Chondrocyte (in vitro differentiated cells): ENCODE measurements around the gene LRRC8E. TPM values are rescaled to one million over a fixed set of nuclear protein-coding genes. Genes with fewer than 3 reads are reported as not detected.
A peak's percentile ranks its signal among the peaks of the same experiment; 100 is the strongest.
"Not testable (repeated sequence)": the region's sequence is repeated elsewhere in the genome, so short reads cannot be mapped to it uniquely, and the experiment has no call there.

Experiments
- DNase-seq: peaks from one replicate; pipeline ENCODE4 v3.0.0; 2021; ENCODE audit warnings: mixed read lengths, low spot score
- H3K27ac Mint-ChIP-seq: one replicate; pipeline ENCODE4 v1.8.0; 2021; ENCODE audit warnings: mild to moderate bottlenecking, moderate library complexity, mixed read lengths; ENCODE audit not compliant: unreplicated experiment
- H3K27me3 Mint-ChIP-seq: 2 replicates; pipeline ENCODE4 v1.8.0; 2021; ENCODE audit warnings: low read depth, mixed read lengths
- H3K36me3 Mint-ChIP-seq: 2 replicates; pipeline ENCODE4 v1.8.0; 2021; ENCODE audit warnings: low read depth, mixed read lengths
- H3K4me1 Mint-ChIP-seq: 2 replicates; pipeline ENCODE4 v1.8.0; 2021; ENCODE audit warnings: low read depth, mild to moderate bottlenecking, mixed read lengths
- H3K4me3 Mint-ChIP-seq: one replicate; pipeline ENCODE4 v1.8.0; 2021; ENCODE audit warnings: mild to moderate bottlenecking, moderate library complexity, mixed read lengths; ENCODE audit not compliant: unreplicated experiment
- H3K9me3 Mint-ChIP-seq: 2 replicates; pipeline ENCODE4 v1.8.0; 2021; ENCODE audit warnings: low read depth, mixed read lengths
- CTCF ChIP-seq: fragments of 200-600 bp; sonication (generic); IDR thresholded peaks from 2 replicates; pipeline ENCODE4 v1.5.0; 2021; ENCODE audit warnings: antibody characterized with exemption, mild to moderate bottlenecking, moderate library complexity
- total RNA-seq: library from RNA; stranded (reverse); gene quantifications from 3 replicates; pipeline ENCODE4 v1.2.1, GENCODE V29; 2021

LRRC8E gene
- total RNA-seq, 1 donor from 2014 or later, result 6.9 TPM

- Mint-ChIP-seq H3K27me3 (no peaks in the 10 kb centered on the region), H3K27ac (no peak overlapping the region), H3K36me3 (no peaks in the 10 kb centered on the region), H3K4me3 (no peak overlapping the region), H3K9me3 (no peaks in the 10 kb centered on the region), H3K4me1 (no peaks in the 10 kb centered on the region)
- TF ChIP-seq CTCF, result no peak
- DNase-seq, result no peak
Observed at GRCh38 chr19:7883105-7883504, 5.2 kb upstream of the LRRC8E start.

GRCh38 chr19:7883796-7884570, 4.3 kb upstream of the LRRC8E start:
- TF ChIP-seq CTCF, result no peak
- no peak overlapping the region for H3K27ac Mint-ChIP-seq
- H3K27me3 Mint-ChIP-seq, result no peaks in the 10 kb centered on the region
- no peaks in the 10 kb centered on the region for H3K9me3 Mint-ChIP-seq
- DNase-seq, result no peak
- H3K4me1 Mint-ChIP-seq, result peaks cover 4% of the 10 kb centered on the region
- H3K4me3 Mint-ChIP-seq, result no peak overlapping the region
- no peaks in the 10 kb centered on the region for H3K36me3 Mint-ChIP-seq

GRCh38 chr19:7885818-7886217, 2.5 kb upstream of the LRRC8E start:
- Mint-ChIP-seq H3K27ac (no peak overlapping the region), H3K9me3 (no peaks in the 10 kb centered on the region), H3K4me1 (peaks cover 6% of the 10 kb centered on the region), H3K4me3 (no peak overlapping the region), H3K27me3 (no peaks in the 10 kb centered on the region), H3K36me3 (no peaks in the 10 kb centered on the region)
- DNase-seq, result no peak
- TF ChIP-seq CTCF, result no peak

- Mint-ChIP-seq H3K4me1 (peaks cover 13% of the 10 kb centered on the region), H3K27me3 (no peaks in the 10 kb centered on the region), H3K36me3 (no peaks in the 10 kb centered on the region), H3K9me3 (no peaks in the 10 kb centered on the region), H3K4me3 (peak overlapping the region; percentile 35), H3K27ac (no peak overlapping the region)
- DNase-seq, result no peak
- TF ChIP-seq CTCF, result no peak
Observed at GRCh38 chr19:7887408-7888144, 734 bp upstream of the LRRC8E start.

- H3K27me3 Mint-ChIP-seq, result no peaks in the 10 kb centered on the region
- peaks cover 17% of the 10 kb centered on the region for H3K4me1 Mint-ChIP-seq
- DNase-seq, result no peak
- H3K36me3 Mint-ChIP-seq, result no peaks in the 10 kb centered on the region
- H3K9me3 Mint-ChIP-seq, result no peaks in the 10 kb centered on the region
- H3K27ac Mint-ChIP-seq, result peak overlapping the region; percentile 49
- peak overlapping the region; percentile 69 for H3K4me3 Mint-ChIP-seq
- TF ChIP-seq CTCF, result no peak
Observed at GRCh38 chr19:7888826-7889217, 512 bp downstream of the LRRC8E start.

- peak overlapping the region; percentile 85 for H3K27ac Mint-ChIP-seq
- DNase-seq, H3K9me3 Mint-ChIP-seq, H3K27me3 Mint-ChIP-seq, H3K36me3 Mint-ChIP-seq, H3K4me3 Mint-ChIP-seq: not testable (repeated sequence)
- H3K4me1 Mint-ChIP-seq, result peaks cover 20% of the 10 kb centered on the region
Observed at GRCh38 chr19:7893362-7894101, 5.2 kb downstream of the LRRC8E start.
